Thyroid gland (tissue), 4 donors: Measurements from ENCODE around the gene CBX1.

Source experiments
- POLR2A ChIP-seq, 2 donors: fragments of 450-650 bp; IDR thresholded peaks; one replicate each; pipeline ENCODE4 v1.6.1; 2017; ENCODE audit warnings: antibody characterized with exemption in 2 of 2, mild to moderate bottlenecking in 2 of 2, moderate library complexity in 1 of 2
- TF ChIP-seq, protein P1 (sequence below), 6 experiments: fragments of 200-600 bp in 3 of 6; fragments of 450-650 bp in 3 of 6; sonication (generic) in 3 of 6; IDR thresholded peaks; one replicate each; pipeline ENCODE4 v1.5.1; 2016 to 2019; ENCODE audit warnings: antibody characterized with exemption in 6 of 6, mild to moderate bottlenecking in 2 of 6, inconsistent platforms in 1 of 6, moderate library complexity in 1 of 6

DNA sequence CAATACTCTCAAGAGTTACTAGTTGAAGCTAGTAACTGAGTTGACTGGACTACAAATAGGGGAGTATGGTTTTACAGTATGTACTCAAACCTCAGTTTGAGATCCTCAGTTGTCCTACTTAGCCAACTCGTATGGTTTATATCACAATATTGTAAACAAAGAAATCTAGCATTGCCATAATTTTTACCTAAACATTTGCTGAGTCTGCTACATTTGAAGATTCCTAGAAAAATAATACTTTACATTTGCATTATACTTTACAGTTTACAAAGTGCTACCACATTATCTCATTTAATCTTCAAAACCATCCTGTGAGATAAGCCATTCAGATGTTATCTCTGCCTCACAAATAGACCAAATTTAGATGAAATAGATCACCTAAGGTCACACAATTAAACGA is 16.3 kb downstream of the CBX1 start:
- TF ChIP-seq, protein P1, sequence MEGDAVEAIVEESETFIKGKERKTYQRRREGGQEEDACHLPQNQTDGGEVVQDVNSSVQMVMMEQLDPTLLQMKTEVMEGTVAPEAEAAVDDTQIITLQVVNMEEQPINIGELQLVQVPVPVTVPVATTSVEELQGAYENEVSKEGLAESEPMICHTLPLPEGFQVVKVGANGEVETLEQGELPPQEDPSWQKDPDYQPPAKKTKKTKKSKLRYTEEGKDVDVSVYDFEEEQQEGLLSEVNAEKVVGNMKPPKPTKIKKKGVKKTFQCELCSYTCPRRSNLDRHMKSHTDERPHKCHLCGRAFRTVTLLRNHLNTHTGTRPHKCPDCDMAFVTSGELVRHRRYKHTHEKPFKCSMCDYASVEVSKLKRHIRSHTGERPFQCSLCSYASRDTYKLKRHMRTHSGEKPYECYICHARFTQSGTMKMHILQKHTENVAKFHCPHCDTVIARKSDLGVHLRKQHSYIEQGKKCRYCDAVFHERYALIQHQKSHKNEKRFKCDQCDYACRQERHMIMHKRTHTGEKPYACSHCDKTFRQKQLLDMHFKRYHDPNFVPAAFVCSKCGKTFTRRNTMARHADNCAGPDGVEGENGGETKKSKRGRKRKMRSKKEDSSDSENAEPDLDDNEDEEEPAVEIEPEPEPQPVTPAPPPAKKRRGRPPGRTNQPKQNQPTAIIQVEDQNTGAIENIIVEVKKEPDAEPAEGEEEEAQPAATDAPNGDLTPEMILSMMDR (IDR thresholded peaks at IDR 0.05): no peak
- no peak for TF ChIP-seq POLR2A (IDR thresholded peaks at IDR 0.05)
